ENCODE data around the gene RBPJL.

- TF ChIP-seq CTCF (conservative IDR thresholded peaks at IDR 0.05) (no peak), EZH2 (IDR thresholded peaks at IDR 0.05; ENCODE audit: low read depth) (no peak)
Measured at GRCh38 chr20:45340236-45340847, 33.7 kb downstream of the RBPJL start.
